Daoy (cell line): Measurements from ENCODE around the gene TBC1D5. TPM values are rescaled to one million over a fixed set of nuclear protein-coding genes. Genes with fewer than 3 reads are reported as not detected.
"Not testable (repeated sequence)": the region's sequence is repeated elsewhere in the genome, so short reads cannot be mapped to it uniquely, and the experiment has no call there.

ENCODE experiments used
- DNase-seq: peaks from one replicate; pipeline ENCODE4 v3.0.0-alpha.2; 2015; ENCODE audit warnings: low read depth
- total RNA-seq: library from RNA; depleted of rRNA; stranded (reverse); fragments of >200 nt; shearing (Covaris generic); gene quantifications from 2 replicates; pipeline ENCODE4 v1.2.3, GENCODE V29; 2014; rRNA removed

Gene TBC1D5
- total RNA-seq, result 21.1 and 26.8 TPM in 2 replicates

GRCh38 chr3:17742102-17742879, at the start of gene TBC1D5:
Gene TBC1D5 (minus strand): TSS chr3:17742631. CDS start chr3:17508570, 234,061 bp downstream.
- peak; percentile 97 for DNase-seq

GRCh38 chr3:17783426-17783825, 41.0 kb upstream of the TBC1D5 start:
- DNase-seq, result no peak

GRCh38 chr3:17782751-17783150, 40.3 kb upstream of the TBC1D5 start:
- no peak for DNase-seq

GRCh38 chr3:17780369-17780768, 37.9 kb upstream of the TBC1D5 start:
- DNase-seq, result not testable (repeated sequence)

- DNase-seq, result not testable (repeated sequence)
Observed at GRCh38 chr3:17779304-17780250, 37.1 kb upstream of the TBC1D5 start.

- not testable (repeated sequence) for DNase-seq
Observed at GRCh38 chr3:17777326-17777725, 34.9 kb upstream of the TBC1D5 start.

- DNase-seq, result no peak
Observed at GRCh38 chr3:17775073-17775472, 32.6 kb upstream of the TBC1D5 start.

GRCh38 chr3:17774180-17774910, 31.9 kb upstream of the TBC1D5 start:
- not testable (repeated sequence) for DNase-seq

GRCh38 chr3:17772556-17772955, 30.1 kb upstream of the TBC1D5 start:
- DNase-seq, result no peak

GRCh38 chr3:17771177-17772017, 29.0 kb upstream of the TBC1D5 start:
- no peak for DNase-seq

- DNase-seq, result no peak
Observed at GRCh38 chr3:17770682-17771081, 28.3 kb upstream of the TBC1D5 start.

GRCh38 chr3:17765819-17766472, 23.5 kb upstream of the TBC1D5 start:
- DNase-seq, result no peak

GRCh38 chr3:17761563-17761962, 19.1 kb upstream of the TBC1D5 start:
- no peak for DNase-seq

- no peak for DNase-seq
Observed at GRCh38 chr3:17759901-17760300, 17.5 kb upstream of the TBC1D5 start.

- no peak for DNase-seq
Observed at GRCh38 chr3:17755836-17756235, 13.4 kb upstream of the TBC1D5 start.

- DNase-seq, result no peak
Observed at GRCh38 chr3:17753632-17753992, 11.2 kb upstream of the TBC1D5 start.

GRCh38 chr3:17752876-17753631, 10.6 kb upstream of the TBC1D5 start:
- DNase-seq, result no peak

- DNase-seq, result no peak
Observed at GRCh38 chr3:17752436-17752835, 10.0 kb upstream of the TBC1D5 start.

GRCh38 chr3:17749705-17750293, 7.4 kb upstream of the TBC1D5 start:
- no peak for DNase-seq
